GM18909 (cell line): Measurements from ENCODE around the gene KRTAP7-1.

Experiments used
- ATAC-seq: cut with Tn5 transposase; IDR thresholded peaks from one replicate; pipeline ENCODE4 v1.9.1; 2021; ENCODE audit warnings: mild to moderate bottlenecking; ENCODE audit not compliant: unreplicated experiment, poor library complexity

The KRTAP7-1 gene

GRCh38 chr21:30829659-30830058 lies at the start of gene KRTAP7-1:
Gene KRTAP7-1, minus strand, starts transcription at chr21:30829759. Its CDS starts 61 bp downstream, at chr21:30829698.
- ATAC-seq = no peak

DNA sequence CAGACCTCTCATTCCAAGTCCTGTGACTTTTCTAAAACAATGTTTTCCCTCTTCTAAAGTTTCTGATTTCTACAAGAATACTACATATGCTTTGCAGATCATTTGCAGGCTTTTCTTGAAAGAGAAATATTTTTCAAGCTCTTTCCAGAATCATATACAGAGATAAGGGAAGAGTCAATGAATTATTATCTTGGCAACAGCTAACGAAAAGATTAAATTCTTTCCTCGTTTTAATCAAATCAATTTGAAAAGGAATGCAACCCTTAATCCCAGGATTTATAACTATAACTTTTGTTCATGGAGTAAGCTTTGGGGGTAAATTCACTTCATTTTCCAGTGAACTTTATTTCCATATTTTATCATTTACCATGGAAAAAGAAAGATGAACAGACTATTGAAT lies 45.0 kb upstream of the KRTAP7-1 start:
- no peak for ATAC-seq

GRCh38 chr21:30847627-30848500 lies 18.3 kb upstream of the KRTAP7-1 start:
- no peak for ATAC-seq

- ATAC-seq = no peak
These were observed 13.4 kb upstream of the KRTAP7-1 start for GRCh38 chr21:30842990-30843389.

- no peak for ATAC-seq
These were observed 9.7 kb upstream of the KRTAP7-1 start for GRCh38 chr21:30839304-30839703.

GRCh38 chr21:30838536-30838935 lies 9.0 kb upstream of the KRTAP7-1 start:
- ATAC-seq = no peak

DNA sequence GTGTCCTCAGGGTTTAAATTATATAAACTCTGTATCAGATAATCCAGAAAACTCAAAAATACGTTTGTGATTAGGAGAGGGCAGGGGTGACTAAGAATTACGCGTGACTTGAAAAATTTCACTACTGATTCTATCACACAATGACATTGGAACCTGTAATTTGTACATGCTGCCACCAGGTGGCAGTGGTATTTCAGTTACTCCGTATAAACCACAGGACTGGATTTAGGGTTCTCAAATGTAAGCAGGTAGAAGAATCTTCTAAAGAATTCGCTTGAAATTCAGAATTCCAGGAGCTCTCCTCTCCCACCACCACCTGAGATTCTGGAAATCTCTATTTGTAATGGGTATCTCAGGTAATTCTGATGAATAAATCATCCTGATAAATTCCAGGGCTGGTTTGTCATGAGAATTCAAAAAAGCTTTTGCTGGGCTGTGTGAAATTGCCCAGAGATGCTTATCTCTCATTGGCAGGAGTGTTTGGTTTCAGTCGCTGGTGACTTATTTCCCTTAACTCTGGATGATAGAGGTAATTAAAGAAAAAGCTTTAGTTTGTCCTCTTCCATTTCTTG lies 1.7 kb upstream of the KRTAP7-1 start:
- no peak for ATAC-seq

DNA sequence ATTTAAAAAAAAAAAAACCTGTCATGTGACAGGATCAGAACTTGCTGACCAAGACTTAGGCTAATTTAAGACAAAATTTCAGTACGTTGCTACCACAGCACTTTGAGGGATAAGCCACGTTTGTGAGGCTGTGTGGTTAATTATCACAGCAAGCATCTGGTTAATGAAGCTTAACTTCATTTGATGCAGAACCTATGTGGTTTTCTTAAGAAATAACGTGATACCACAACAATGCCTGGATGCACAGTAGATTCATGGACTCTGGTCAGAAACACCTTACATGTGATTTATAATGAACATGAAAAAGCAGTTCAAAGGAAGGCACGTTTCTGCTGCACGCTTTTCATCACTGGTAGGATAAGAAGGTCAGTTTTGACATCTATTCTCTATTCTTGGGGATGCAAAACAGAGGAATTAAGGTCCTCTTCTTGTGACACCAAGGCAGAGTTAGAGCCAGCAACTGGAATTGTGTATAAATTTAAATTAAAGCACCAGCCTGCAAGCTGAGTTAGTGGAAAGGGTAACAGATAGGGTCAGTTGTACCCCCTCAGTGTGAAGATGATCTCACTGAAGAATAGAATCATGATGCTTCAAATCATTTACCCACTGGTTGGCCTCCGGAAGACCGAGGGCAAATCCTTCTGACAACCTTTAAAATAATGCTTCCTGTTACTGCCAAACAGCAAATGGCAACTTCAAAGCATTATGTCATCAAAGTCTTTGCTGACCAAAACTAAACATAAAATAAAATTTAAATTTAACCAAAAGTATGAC lies 10.5 kb downstream of the KRTAP7-1 start:
- ATAC-seq = no peak

DNA sequence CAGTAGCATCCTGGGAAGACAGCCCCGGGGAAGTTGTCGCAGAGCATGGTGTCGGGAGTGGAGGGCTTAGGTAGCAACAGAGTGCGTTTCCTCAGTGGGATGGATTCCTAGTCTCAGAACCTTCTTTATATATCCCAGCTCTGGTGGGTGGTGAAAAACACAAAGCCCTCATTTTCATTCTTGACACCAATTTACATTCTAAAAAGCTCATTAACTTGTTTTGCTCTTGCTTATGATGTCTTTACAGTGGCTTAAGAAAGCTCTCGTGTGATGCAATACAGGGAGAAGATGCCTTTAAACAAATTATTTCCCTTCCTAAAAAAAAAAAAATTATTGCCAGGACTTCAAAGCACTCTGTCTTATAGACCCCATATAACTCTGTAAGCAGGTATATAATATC lies 16.4 kb downstream of the KRTAP7-1 start, which contains the start of gene KRTAP8-1:
Gene KRTAP8-1 (minus strand): TSS at position 101 of the 400 bp plus-strand sequence. CDS start 54 bp downstream, at position 47.
- no peak for ATAC-seq

DNA sequence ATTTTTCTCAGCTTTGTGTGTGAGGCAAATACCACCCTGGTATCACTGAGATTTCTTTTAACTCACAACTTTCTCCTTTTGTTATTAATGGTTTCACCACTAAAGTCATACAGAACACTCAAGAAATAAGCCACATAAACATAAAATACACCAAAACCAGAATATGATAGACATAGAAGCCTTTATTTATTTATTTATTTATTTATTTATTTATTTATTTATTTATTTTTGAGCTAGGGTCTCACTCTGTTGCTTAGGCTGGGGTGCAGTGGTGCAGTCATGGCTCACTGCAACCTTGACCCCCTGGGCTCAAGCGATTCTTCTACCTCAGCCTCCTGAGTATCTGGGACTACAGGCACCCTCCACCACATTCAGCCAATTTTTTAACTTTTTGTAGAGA lies 29.0 kb downstream of the KRTAP7-1 start:
- no peak for ATAC-seq

DNA sequence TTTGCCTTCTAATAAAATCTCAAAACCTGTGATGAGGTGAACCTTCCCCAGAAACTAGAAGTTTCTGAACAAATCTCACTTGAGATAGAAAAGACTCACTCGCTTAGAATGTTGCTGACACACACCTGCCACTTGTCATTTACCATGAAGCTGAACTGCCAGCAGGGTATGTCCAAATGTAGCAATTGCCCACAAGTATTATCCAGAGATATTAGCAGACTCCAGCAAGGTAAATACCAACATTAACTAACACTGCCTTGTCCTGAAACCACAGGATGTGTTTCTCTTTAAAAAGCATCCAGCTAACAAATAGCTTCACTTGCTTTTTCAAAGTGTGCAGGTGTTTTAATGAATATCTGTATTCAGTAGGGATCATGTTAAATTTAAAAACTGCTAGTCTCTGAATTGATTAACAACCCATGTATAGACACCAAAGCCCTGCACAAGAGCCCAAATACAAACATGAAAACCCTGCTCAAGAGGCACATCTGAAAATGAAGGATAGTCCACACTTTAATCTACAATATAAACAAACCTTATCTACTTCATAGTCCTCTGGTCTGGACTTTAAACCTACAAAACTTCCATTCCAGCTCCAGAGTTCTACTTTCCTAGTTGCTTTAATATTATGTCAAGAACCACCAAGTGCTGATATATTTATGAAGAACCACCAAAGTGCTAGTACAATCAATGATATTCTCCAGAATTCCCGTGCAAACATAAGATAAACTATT lies 35.8 kb downstream of the KRTAP7-1 start:
- no peak for ATAC-seq

DNA sequence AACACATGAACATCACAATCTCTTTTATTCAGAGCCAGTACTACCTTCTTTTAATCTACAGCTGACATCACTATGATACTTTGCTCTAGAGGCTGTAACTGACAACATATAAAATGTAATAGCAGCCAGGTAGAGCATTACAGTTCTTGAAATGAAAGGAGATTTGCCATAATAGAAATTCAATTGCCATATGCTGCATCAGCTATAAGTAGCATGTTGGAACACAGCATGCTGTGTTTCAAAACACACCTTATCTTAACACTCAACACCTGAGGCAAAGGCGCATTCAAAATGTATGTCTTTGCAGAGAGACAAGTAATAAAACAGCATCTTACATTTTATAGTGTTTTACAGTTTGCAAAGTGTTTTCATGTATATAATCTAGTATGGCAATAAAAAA lies 50.3 kb downstream of the KRTAP7-1 start:
- ATAC-seq = no peak
